ENCODE results near the gene LRRC40. TPM values are rescaled to one million over a fixed set of nuclear protein-coding genes. Genes with fewer than 3 reads are reported as not detected.

Gene LRRC40
- total and polyA plus RNA-seq, 9 of the 15 experiments (the other 6 are each of a cell fraction or from before 2014, with no cell fraction given): 16.1 to 36.2 (median 30.9) TPM

DNA sequence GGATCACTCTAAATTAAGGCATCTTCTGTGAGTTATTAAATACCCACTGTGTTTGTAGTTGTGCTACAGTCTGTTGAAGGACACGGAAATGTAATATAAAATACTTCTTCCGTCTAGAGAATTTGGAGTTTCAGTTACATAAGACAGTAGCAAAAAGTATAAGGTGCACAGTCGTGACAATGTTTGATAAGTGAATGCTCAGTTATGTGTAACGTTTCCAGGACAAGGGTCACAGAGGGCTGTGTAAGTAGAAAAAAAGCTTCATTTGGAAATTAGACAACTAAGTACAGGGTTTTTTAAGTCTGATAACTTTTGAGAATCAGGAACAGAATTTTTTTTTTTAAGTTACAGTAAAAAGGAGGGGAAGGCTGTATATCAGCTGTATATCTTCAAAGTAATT lies 43.4 kb upstream of the LRRC40 start:
- Histone ChIP-seq H3K79me2 (ENCODE audit: control insufficient read depth, insufficient read depth, low read length) (no peaks in the 10 kb centered on the region), H3K36me3 (ENCODE audit: control insufficient read depth, insufficient read depth, low read length) (peaks cover 94% of the 10 kb centered on the region), H3K9me3 (replicated peaks; ENCODE audit: control insufficient read depth, insufficient read depth, low read depth, low read length) (no peaks in the 10 kb centered on the region), H3K27me3 (ENCODE audit: control insufficient read depth in 2 of 2, insufficient read depth in 2 of 2, low read length in 2 of 2) (no peaks in the 10 kb centered on the region), H3K4me2 (ENCODE audit: insufficient read depth, low read length) (no peak overlapping the region), H3K4me1 (replicated peaks in 1 of 2; ENCODE audit: control insufficient read depth in 2 of 2, insufficient read depth in 2 of 2, low read length in 2 of 2) (no peaks in the 10 kb centered on the region), H3K9ac (ENCODE audit: insufficient read depth in 1 of 2, low read depth in 2 of 2, low read length in 2 of 2) (no peak overlapping the region), H2AFZ (ENCODE audit: low read depth, low read length) (no peak overlapping the region), H3K27ac (ENCODE audit: extremely low read depth, low read depth, low read length) (no peak overlapping the region), H3K9me1 (ENCODE audit: control insufficient read depth, insufficient read depth, low read length) (no peaks in the 10 kb centered on the region), H4K20me1 (replicated peaks; ENCODE audit: control insufficient read depth, insufficient read depth, low read length) (no peaks in the 10 kb centered on the region), H3K4me3 (no peak overlapping the region)
- no TSS peak for BruUV-seq (replicated peaks)
- 84% methylated on average over 4 of the region's 4 CpGs for WGBS (ENCODE audit: insufficient coverage, low coverage, missing lambda C conversion rate)
- ATAC-seq: no peak
- intact Hi-C loops (cut with micrococcal nuclease) (no loop called here), in situ Hi-C loops (cut with MboI) (no loop called here)
- no peak for FAIRE-seq
- no peak for TF ChIP-seq TRIM24 (IDR thresholded peaks at IDR 0.05)
- TF ChIP-seq JUN (IDR thresholded peaks at IDR 0.05; ENCODE audit: borderline replicate concordance, low read depth, low read length): no peak
- no peak for TF ChIP-seq JUN (CRISPR knock-in tag; IDR thresholded peaks at IDR 0.05; ENCODE audit: borderline replicate concordance)
- TF ChIP-seq CSDE1 (IDR thresholded peaks at IDR 0.05): no peak
- no peak for TF ChIP-seq IRF2 (CRISPR knock-in tag; IDR thresholded peaks at IDR 0.05)
- no peak for TF ChIP-seq ZNF274 (IDR thresholded peaks at IDR 0.05; ENCODE audit: borderline replicate concordance, low read depth, low read length)
- TF ChIP-seq ZNF140 (CRISPR knock-in tag; IDR thresholded peaks at IDR 0.05): no peak
- TF ChIP-seq DDX20 (tag; IDR thresholded peaks at IDR 0.05; ENCODE audit: low read depth): no peak
- no peak for TF ChIP-seq PCBP1 (IDR thresholded peaks at IDR 0.05; ENCODE audit: low read depth, low read length, poor library complexity, severe bottlenecking)
- no peak for TF ChIP-seq SPI1 (IDR thresholded peaks at IDR 0.05; ENCODE audit: borderline replicate concordance, low read depth, low read length)
- TF ChIP-seq KDM5B (IDR thresholded peaks at IDR 0.05; ENCODE audit: insufficient replicate concordance, low read depth, low read length): no peak
- no peak for TF ChIP-seq MNT (conservative IDR thresholded peaks at IDR 0.05)
- no peak for TF ChIP-seq CGGBP1 (CRISPR knock-in tag; IDR thresholded peaks at IDR 0.05)
- no peak for TF ChIP-seq ZNF354B (CRISPR knock-in tag; IDR thresholded peaks at IDR 0.05)
- no peak for TF ChIP-seq NCOR1 (IDR thresholded peaks at IDR 0.05)
- TF ChIP-seq, protein P1, sequence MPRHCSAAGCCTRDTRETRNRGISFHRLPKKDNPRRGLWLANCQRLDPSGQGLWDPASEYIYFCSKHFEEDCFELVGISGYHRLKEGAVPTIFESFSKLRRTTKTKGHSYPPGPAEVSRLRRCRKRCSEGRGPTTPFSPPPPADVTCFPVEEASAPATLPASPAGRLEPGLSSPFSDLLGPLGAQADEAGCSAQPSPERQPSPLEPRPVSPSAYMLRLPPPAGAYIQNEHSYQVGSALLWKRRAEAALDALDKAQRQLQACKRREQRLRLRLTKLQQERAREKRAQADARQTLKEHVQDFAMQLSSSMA (CRISPR knock-in tag; IDR thresholded peaks at IDR 0.05): no peak
- no peak for TF ChIP-seq ZBTB26 (CRISPR knock-in tag; IDR thresholded peaks at IDR 0.05)
- TF ChIP-seq NELFE (IDR thresholded peaks at IDR 0.05; ENCODE audit: insufficient read depth, insufficient read length): no peak
- TF ChIP-seq ZNF212 (CRISPR knock-in tag; IDR thresholded peaks at IDR 0.05): no peak
- ChIA-PET POLR2A (interaction anchor here (0.6 to 1.4 kb wide), 3 partner anchors 10 to 162 kb away, joined by 3 to 4 read pairs (median 3); partner anchors contain the start of gene CTH), CTCF (ENCODE audit: low intra/inter-chr PET ratio) (no interaction called here)
- no peak for DNase-seq (ENCODE audit: extremely low read depth in 1 of 4, low spot score in 3 of 4)
